ENCODE results near the gene PTPRO.

The PTPRO gene

DNA sequence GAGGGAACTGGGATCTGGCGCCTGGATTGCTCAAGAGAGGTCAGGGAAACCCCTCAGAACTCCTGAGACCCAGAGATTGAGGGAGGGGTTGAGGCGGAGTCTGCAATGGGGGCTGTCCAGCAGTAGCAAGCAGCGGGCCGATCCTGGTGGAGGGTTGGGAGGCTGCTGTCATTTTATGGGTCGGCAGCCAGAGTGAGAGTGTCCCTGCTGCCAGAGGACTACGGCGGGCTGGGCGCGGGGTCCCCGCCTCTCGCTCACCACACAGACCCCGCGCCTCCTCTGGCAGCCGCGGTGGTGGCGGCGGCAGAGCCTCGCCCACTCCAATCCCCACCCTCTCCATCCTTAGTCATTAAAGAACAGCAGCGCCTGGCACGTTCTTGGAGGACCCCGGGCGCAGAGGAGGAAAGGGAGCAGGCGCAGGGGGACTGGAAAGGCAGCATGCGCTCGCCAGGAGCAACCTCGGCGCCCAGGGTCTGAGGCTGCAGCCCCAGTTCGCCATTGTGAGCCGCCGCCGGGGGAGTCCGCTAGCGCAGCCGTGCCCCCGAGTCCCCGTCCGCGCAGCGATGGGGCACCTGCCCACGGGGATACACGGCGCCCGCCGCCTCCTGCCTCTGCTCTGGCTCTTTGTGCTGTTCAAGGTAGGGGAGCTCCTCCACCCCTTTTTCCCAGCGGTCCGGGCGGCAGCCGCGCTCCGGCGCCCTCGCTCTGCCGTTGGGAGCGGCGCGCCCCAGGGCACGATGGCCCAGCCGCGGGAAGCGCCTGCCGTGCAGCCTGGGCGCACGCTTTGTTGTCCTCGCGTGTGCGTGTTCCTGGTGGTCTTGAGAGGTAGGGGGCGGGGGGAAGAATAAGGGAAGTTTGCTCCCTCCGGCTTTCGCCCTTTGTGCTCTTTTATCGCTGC, at the start of gene PTPRO:
Gene PTPRO (plus strand): TSS at position 345 of the 898 bp plus-strand sequence.
- Mint-ChIP-seq H3K4me1 (peaks cover 13% of the 10 kb centered on the region), H3K27ac (peak within 1 kb of the TSS in 2 of 3 experiments; percentile 10 to 65), H3K9me3 (no peaks in the 10 kb centered on the region), H3K4me3 (peak within 1 kb of the TSS; percentile 75 to 94 (median 82)), H3K36me3 (ENCODE audit: low read depth) (peaks cover 11% of the 10 kb centered on the region), H3K27me3 (ENCODE audit: low read depth) (peaks cover 47% of the 10 kb centered on the region)
- TF ChIP-seq, protein P1, sequence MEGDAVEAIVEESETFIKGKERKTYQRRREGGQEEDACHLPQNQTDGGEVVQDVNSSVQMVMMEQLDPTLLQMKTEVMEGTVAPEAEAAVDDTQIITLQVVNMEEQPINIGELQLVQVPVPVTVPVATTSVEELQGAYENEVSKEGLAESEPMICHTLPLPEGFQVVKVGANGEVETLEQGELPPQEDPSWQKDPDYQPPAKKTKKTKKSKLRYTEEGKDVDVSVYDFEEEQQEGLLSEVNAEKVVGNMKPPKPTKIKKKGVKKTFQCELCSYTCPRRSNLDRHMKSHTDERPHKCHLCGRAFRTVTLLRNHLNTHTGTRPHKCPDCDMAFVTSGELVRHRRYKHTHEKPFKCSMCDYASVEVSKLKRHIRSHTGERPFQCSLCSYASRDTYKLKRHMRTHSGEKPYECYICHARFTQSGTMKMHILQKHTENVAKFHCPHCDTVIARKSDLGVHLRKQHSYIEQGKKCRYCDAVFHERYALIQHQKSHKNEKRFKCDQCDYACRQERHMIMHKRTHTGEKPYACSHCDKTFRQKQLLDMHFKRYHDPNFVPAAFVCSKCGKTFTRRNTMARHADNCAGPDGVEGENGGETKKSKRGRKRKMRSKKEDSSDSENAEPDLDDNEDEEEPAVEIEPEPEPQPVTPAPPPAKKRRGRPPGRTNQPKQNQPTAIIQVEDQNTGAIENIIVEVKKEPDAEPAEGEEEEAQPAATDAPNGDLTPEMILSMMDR (IDR thresholded peaks at IDR 0.05; ENCODE audit: unreplicated experiment in 3 of 3): no peak

DNA sequence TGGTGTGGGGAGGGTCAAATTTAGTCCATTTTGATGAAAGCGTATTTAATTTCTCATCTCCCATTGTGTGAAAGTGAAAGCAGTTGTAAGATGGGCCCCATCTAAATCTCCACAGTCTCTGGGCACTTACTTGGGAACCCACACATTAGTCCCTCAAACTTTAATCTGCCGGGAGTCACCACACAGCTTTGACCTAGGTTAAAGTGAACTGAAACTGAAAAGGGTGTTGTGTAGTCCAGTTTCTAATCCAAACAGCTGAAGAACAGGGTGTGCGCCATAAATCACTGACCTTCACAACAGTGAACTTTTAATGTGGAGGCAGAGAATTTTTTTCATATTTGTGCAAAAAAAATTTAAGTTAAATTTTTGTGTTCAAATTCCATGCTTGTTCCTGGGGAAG, 48.4 kb upstream of the PTPRO start:
- Mint-ChIP-seq H3K36me3 (ENCODE audit: low read depth) (no peaks in the 10 kb centered on the region), H3K27me3 (ENCODE audit: low read depth) (peaks cover 5% of the 10 kb centered on the region), H3K4me1 (peaks cover 45% of the 10 kb centered on the region), H3K4me3 (no peak overlapping the region), H3K27ac (no peak overlapping the region), H3K9me3 (no peaks in the 10 kb centered on the region)
- TF ChIP-seq, protein P1 (IDR thresholded peaks at IDR 0.05; ENCODE audit: unreplicated experiment in 3 of 3): no peak

DNA sequence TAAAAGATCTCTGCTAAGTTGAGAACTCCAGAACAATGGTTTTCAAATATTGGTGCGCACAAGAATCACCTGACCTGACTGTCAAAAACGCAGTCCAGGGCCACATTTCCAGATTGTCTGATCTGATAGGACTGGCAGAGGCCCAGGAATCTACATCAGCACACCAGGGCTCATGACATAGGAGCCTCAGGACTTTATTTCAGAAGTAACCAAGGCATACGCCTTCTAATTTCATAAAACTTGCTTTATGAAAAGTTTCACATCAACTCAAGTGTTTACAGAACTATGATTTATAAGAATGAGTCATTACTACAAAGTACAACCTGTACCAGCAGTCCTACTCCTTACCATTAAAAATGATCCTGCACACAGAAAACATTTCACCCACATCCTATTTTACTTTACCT, 47.7 kb upstream of the PTPRO start:
- no peaks in the 10 kb centered on the region for H3K9me3 Mint-ChIP-seq
- H3K27ac Mint-ChIP-seq: peak overlapping the region in 1 of 3 experiments; percentile 37
- TF ChIP-seq, protein P1 (IDR thresholded peaks at IDR 0.05; ENCODE audit: unreplicated experiment in 3 of 3): no peak
- peaks cover 48% of the 10 kb centered on the region for H3K4me1 Mint-ChIP-seq
- H3K4me3 Mint-ChIP-seq: no peak overlapping the region
- H3K27me3 Mint-ChIP-seq (ENCODE audit: low read depth): peaks cover 5% of the 10 kb centered on the region
- H3K36me3 Mint-ChIP-seq (ENCODE audit: low read depth): no peaks in the 10 kb centered on the region

DNA sequence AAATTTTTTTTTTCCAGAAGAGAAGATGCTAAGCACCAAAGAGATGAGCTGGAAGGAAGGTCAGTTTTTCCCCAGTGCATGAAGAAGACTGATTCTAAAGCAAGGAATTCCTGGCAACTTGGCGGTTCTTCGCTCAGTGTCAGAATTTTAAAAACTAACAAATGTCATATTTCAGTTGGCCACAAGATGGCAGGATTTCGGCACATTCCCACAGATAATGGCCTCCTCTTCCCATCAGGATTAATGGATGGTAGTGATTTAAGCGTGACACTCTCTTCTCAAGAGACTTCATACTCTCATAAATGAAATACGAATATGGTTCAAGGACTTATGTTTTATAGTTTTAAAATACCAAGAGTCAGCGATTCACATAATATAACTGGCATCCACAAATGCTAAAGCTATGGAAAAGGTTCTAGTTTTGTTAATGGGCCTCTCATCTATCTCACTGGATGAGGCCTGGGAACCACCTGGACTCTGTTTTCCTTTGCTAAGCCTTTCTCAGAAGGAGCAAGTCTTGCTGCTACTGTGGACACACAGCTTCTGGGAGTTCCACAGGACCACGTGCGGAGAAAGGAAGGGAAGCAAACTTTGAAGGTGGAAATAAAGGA, 46.1 kb upstream of the PTPRO start:
- Mint-ChIP-seq H3K4me3 (no peak overlapping the region), H3K36me3 (ENCODE audit: low read depth) (no peaks in the 10 kb centered on the region), H3K9me3 (no peaks in the 10 kb centered on the region), H3K4me1 (peaks cover 51% of the 10 kb centered on the region), H3K27ac (peak overlapping the region; percentile 65 to 82 (median 66)), H3K27me3 (ENCODE audit: low read depth) (peaks cover 5% of the 10 kb centered on the region)
- TF ChIP-seq, protein P1 (IDR thresholded peaks at IDR 0.05; ENCODE audit: unreplicated experiment in 3 of 3): peak; percentile 69 to 79 (median 74)

DNA sequence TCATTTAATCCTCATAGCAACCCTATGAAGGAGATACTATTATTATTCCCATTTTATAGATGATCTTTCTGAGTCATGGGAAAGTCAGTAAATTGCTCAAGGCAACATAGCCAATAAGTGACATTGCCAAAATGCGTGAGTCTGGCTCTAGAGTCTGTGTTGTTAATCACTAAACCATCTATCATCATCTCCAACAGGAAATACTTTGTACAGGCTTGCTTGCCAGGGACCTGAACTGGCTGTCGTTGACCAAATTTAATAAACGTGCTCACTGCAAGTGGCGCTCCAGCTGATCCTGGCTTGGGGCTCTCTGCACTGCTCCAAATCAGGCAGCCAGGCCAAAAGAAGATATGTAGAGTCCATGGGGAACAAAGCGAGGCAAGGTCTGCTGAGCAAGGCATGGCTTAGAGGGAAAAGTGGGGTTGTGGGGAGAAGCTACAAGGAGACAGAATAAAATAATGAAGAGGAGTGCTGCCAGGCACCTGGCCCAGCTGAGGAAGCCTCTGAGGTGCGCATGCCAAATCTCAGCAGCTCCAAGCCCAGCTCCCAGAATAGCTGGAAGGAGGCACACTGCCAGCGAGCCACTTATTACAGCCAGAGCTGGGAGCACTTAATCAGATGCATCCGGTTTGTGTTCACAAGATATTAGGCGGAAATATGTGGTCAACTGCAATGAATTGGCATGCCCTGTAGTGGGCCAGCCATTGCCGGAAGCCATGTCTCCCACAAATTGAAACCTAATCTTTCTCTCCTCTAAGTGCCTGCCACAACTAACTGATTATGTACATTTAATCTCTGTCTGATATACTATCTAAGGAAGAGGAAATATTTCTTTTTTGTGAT, 43.3 kb upstream of the PTPRO start:
- Mint-ChIP-seq H3K4me3 (no peak overlapping the region), H3K4me1 (peaks cover 45% of the 10 kb centered on the region), H3K9me3 (no peaks in the 10 kb centered on the region), H3K36me3 (ENCODE audit: low read depth) (no peaks in the 10 kb centered on the region), H3K27me3 (ENCODE audit: low read depth) (peaks cover 5% of the 10 kb centered on the region), H3K27ac (peak overlapping the region in 2 of 3 experiments; percentile 24 to 49)
- TF ChIP-seq, protein P1 (IDR thresholded peaks at IDR 0.05; ENCODE audit: unreplicated experiment in 3 of 3): no peak
